Measurements from ENCODE around the gene DHRS7C. TPM values are rescaled to one million over a fixed set of nuclear protein-coding genes. Genes with fewer than 3 reads are reported as not detected.

Gene DHRS7C
- total and polyA plus RNA-seq, 2 of the 13 experiments (the other 11 are each of a cell fraction or from before 2014, with no cell fraction given), result not detected

- ChIA-PET POLR2A (no interaction called here), CTCF (ENCODE audit: low intra/inter-chr PET ratio, low total read pairs) (no interaction called here)
- 30% methylated on average over 4 of the region's 4 CpGs for WGBS (ENCODE audit: low lambda C conversion rate)
Measured at GRCh38 chr17:9805769-9806168, 14.4 kb upstream of the DHRS7C start.

More at GRCh38 chr17:9805769-9806168, 14.4 kb upstream of the DHRS7C start:
- Histone ChIP-seq H3K36me3 (replicated peaks in 1 of 2; ENCODE audit: control insufficient read depth in 1 of 2, insufficient read depth in 2 of 2, low read length in 2 of 2) (no peaks in the 10 kb centered on the region), H3K9ac (ENCODE audit: insufficient read depth, low read depth, low read length) (no peak overlapping the region), H3K9me3 (ENCODE audit: low read length) (no peaks in the 10 kb centered on the region), H3K27ac (ENCODE audit: extremely low read length, insufficient read depth, low read length) (no peak overlapping the region), H3K4me1 (ENCODE audit: insufficient read depth, low read length) (no peaks in the 10 kb centered on the region), H3K27me3 (ENCODE audit: control insufficient read depth in 1 of 2, insufficient read depth in 2 of 2, low read length in 2 of 2) (peaks cover 0 to 30% of the 10 kb centered on the region in 2 experiments; a peak in 2 of 5 replicates), H3K4me3 (replicated peaks in 1 of 3; ENCODE audit: insufficient read depth in 1 of 3, low read depth in 2 of 3, low read length in 3 of 3) (no peak overlapping the region), H2AFZ (ENCODE audit: low read length) (no peak overlapping the region), H3K79me2 (ENCODE audit: insufficient read depth, low read length) (no peaks in the 10 kb centered on the region), H4K20me1 (ENCODE audit: insufficient read depth, low read length) (no peaks in the 10 kb centered on the region), H3K4me2 (ENCODE audit: low read depth, low read length) (no peak overlapping the region)
- no peak for ATAC-seq
- no peak for FAIRE-seq
- TF ChIP-seq TCF12 (IDR thresholded peaks at IDR 0.05), result no peak
- TF ChIP-seq TCF12 (CRISPR knock-in tag; IDR thresholded peaks at IDR 0.05), result no peak
- no peak for TF ChIP-seq U2AF2 (IDR thresholded peaks at IDR 0.05; ENCODE audit: low read depth, low read length)
- no peak for TF ChIP-seq RCOR2 (CRISPR knock-in tag; IDR thresholded peaks at IDR 0.05)
- no peak for TF ChIP-seq SNAPC2 (CRISPR knock-in tag; IDR thresholded peaks at IDR 0.05)
- no peak for TF ChIP-seq NR3C1 (CRISPR knock-in tag; IDR thresholded peaks at IDR 0.05)
- no peak for TF ChIP-seq DNMT1 (CRISPR knock-in tag; IDR thresholded peaks at IDR 0.05)
- TF ChIP-seq ZBED4 (CRISPR knock-in tag; IDR thresholded peaks at IDR 0.05; ENCODE audit: borderline replicate concordance), result no peak
- TF ChIP-seq ZNF335 (CRISPR knock-in tag; IDR thresholded peaks at IDR 0.05), result no peak
- TF ChIP-seq ZHX1 (CRISPR knock-in tag; IDR thresholded peaks at IDR 0.05; ENCODE audit: low read depth), result no peak
- no peak for TF ChIP-seq ZNF614 (CRISPR knock-in tag; IDR thresholded peaks at IDR 0.05; ENCODE audit: borderline replicate concordance)
- no peak for TF ChIP-seq SETDB1 (CRISPR knock-in tag; IDR thresholded peaks at IDR 0.05; ENCODE audit: borderline replicate concordance)
- TF ChIP-seq HNRNPK (IDR thresholded peaks at IDR 0.05; ENCODE audit: low read depth, low read length, poor library complexity, severe bottlenecking), result no peak
- no peak for TF ChIP-seq ZBTB44 (CRISPR knock-in tag; IDR thresholded peaks at IDR 0.05)
- TF ChIP-seq HDAC6 (IDR thresholded peaks at IDR 0.05; ENCODE audit: low read depth, low read length), result no peak
- TF ChIP-seq AHR (CRISPR knock-in tag; IDR thresholded peaks at IDR 0.05), result no peak
- TF ChIP-seq BCL6 (CRISPR knock-in tag; IDR thresholded peaks at IDR 0.05), result no peak
- no peak for TF ChIP-seq ADNP (CRISPR knock-in tag; IDR thresholded peaks at IDR 0.05)
- in situ Hi-C loops (cut with HindIII; ENCODE audit: extremely low pct_ligation_motif_present, low pct_unique_long_range_greater_than_20kb) (no loop called here), intact Hi-C loops (cut with micrococcal nuclease; ENCODE audit: unreplicated experiment) (no loop called here)
- no TSS peak for BruUV-seq (replicated peaks)
- no peak for DNase-seq (ENCODE audit: low spot score)
